Measurements from ENCODE around the gene HLA-DRB1.
A peak's percentile ranks its signal among the peaks of the same experiment; 100 is the strongest.

HLA-DRB1 gene

GRCh38 chr6:32615885-32616532 lies 26.4 kb upstream of the HLA-DRB1 start:
- TF ChIP-seq, protein P1, sequence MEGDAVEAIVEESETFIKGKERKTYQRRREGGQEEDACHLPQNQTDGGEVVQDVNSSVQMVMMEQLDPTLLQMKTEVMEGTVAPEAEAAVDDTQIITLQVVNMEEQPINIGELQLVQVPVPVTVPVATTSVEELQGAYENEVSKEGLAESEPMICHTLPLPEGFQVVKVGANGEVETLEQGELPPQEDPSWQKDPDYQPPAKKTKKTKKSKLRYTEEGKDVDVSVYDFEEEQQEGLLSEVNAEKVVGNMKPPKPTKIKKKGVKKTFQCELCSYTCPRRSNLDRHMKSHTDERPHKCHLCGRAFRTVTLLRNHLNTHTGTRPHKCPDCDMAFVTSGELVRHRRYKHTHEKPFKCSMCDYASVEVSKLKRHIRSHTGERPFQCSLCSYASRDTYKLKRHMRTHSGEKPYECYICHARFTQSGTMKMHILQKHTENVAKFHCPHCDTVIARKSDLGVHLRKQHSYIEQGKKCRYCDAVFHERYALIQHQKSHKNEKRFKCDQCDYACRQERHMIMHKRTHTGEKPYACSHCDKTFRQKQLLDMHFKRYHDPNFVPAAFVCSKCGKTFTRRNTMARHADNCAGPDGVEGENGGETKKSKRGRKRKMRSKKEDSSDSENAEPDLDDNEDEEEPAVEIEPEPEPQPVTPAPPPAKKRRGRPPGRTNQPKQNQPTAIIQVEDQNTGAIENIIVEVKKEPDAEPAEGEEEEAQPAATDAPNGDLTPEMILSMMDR (IDR thresholded peaks at IDR 0.05; ENCODE audit: insufficient read depth, low read depth, low read length, missing control alignments): no peak
- H3K4me3 ChIP-seq (ENCODE audit: low read length): no peak overlapping the region
- DNase-seq (ENCODE audit: low read depth): no peak

DNA sequence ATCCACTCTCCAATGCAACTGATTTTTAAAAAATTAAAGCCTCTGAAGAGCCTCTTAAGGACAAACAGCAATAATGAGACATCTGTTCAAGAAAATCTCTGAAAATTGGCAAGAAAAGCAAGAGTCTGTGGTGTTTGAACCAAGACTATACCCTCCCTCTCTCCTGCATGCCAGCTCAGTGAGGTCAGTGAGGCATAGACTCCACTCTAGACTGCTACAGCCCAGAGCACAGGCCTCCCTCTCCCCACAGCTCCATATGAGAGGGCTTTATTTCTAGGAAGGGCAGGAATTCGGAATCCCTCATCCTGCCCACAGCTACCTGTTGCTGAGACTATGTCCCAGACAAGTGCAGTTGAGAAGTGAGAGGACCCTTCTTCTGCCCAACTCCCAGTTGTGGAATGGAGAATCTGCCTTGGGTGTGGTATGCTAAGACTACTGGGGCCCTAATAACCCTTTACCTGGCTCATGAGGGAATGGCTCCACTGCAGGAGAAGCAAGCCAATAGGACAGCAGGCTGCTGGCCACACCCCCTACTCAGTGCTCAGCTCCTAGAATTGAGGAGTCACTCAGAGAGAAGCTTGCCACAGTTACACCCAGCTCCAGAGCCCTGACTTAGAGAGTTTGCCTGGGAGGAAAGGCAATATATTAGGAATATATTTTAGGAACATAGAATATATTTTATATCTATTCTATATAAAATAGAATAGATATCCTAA lies 24.9 kb upstream of the HLA-DRB1 start:
- DNase-seq (ENCODE audit: low read depth): no peak
- TF ChIP-seq, protein P1 (IDR thresholded peaks at IDR 0.05; ENCODE audit: insufficient read depth, low read depth, low read length, missing control alignments): no peak

DNA sequence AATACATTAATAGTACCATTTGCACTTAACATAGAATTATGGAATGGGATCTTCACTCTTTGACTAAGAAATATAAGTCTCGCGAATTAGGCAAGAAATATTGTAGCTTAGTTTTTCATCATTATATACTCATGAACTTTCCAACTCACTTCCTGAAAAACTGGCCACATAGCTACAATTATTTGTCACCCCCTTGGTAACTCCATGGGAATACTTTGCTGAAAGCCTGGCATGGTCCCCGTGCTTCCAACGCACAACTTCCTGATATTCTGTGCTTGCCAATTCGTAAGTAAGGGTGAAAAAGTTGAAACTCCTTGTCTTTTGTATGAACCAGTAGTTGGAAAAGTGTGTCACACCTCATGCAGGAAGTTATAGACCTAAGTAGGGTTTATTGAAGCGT lies 23.8 kb upstream of the HLA-DRB1 start:
- DNase-seq (ENCODE audit: low read depth): no peak
- TF ChIP-seq, protein P1 (IDR thresholded peaks at IDR 0.05; ENCODE audit: insufficient read depth, low read depth, low read length, missing control alignments): no peak

More for the DNA sequence above, 24.9 kb upstream of the HLA-DRB1 start:
- H3K4me3 ChIP-seq (ENCODE audit: low read length): no peak overlapping the region

DNA sequence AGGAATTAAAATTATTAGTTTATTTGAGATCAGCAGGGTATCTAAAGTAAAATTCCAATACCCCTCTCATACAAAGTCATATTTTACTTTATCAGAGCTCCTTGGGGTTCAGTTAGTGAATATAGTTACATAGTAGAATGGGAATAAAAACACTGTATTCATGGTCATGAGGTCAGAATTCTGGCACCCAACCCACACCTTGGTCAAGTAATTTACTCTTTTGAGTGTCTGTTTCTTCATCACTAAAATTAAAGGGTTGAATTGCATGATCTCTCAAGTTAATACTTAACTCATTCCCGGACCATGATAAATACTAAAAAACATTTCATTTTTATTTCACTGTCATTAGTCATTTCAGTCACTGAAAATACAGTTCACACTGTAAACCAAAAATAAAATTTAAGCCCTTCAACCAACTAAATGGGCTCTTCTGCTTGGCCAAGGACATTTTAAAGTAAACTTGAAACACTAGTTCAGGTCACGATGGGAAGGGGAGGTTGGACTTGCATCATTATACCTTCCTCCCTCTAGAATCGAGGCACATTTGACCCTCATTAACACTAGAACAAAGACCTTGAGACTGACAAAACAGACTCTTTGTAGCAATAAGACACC lies 21.1 kb upstream of the HLA-DRB1 start:
- TF ChIP-seq, protein P1 (IDR thresholded peaks at IDR 0.05; ENCODE audit: insufficient read depth, low read depth, low read length, missing control alignments): no peak
- H3K4me3 ChIP-seq (ENCODE audit: low read length): no peak overlapping the region
- no peak for DNase-seq (ENCODE audit: low read depth)

More for the DNA sequence above, 23.8 kb upstream of the HLA-DRB1 start:
- H3K4me3 ChIP-seq (ENCODE audit: low read length): no peak overlapping the region

GRCh38 chr6:32609731-32610640 lies 20.3 kb upstream of the HLA-DRB1 start:
- DNase-seq (ENCODE audit: low read depth): peak; percentile 96
- TF ChIP-seq, protein P1 (IDR thresholded peaks at IDR 0.05; ENCODE audit: insufficient read depth, low read depth, low read length, missing control alignments): no peak
- H3K4me3 ChIP-seq (ENCODE audit: low read length): no peak overlapping the region

- DNase-seq (ENCODE audit: low read depth): no peak
- H3K4me3 ChIP-seq (ENCODE audit: low read length): no peak overlapping the region
Observed at GRCh38 chr6:32609391-32609730, 19.7 kb upstream of the HLA-DRB1 start.

More at GRCh38 chr6:32609391-32609730, 19.7 kb upstream of the HLA-DRB1 start:
- TF ChIP-seq, protein P1 (IDR thresholded peaks at IDR 0.05; ENCODE audit: insufficient read depth, low read depth, low read length, missing control alignments): no peak

Data from epithelial cell of esophagus (primary cell).